ENCODE measurements around the gene TULP4.

TULP4 gene

DNA sequence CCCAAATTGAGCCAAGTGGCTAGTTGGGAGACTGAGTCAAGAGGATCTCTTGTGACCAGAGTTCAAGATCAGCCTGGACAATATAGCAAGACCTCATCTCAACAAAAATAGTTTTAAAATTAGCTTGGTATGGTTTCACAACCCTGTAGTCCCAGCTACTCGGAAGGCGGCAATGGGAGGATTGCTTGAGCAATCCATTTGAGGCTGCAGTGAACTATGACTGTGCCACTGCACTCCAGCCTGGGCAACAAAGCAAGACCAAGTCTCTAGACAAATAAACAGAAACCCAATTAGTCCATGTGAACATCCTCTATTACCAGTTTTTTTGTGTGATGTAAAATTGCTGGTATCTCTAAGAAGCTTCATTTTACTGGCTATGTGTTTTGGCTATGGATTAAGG, 106.2 kb downstream of the TULP4 start:
- no peak for DNase-seq (ENCODE audit: low read depth)

DNA sequence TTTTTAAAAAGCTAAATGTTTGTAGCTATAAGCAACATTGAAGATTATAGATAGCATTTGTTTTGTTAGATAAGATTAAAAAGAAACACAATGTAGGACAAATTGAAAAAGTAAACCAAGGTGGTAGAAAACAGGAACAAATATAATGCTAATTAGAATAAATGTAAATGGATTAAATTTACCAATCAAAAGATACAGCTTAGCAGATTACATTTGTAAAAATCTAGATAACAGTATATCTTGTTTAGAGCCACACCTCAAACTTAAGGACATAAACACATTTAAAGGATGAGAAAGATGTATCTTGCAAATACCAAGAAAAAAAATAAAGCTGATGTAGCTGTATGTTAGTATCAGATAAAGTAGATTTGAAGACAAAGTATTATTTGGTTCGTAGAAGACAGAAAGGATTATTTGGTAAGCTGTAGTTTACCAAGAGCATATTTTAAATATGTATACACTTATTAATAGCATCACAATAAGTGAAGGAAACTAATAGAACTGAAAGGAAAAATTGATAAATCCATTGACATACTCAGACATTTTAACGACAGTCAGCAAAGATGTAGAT, 107.2 kb downstream of the TULP4 start:
- no peak for DNase-seq (ENCODE audit: low read depth)

DNA sequence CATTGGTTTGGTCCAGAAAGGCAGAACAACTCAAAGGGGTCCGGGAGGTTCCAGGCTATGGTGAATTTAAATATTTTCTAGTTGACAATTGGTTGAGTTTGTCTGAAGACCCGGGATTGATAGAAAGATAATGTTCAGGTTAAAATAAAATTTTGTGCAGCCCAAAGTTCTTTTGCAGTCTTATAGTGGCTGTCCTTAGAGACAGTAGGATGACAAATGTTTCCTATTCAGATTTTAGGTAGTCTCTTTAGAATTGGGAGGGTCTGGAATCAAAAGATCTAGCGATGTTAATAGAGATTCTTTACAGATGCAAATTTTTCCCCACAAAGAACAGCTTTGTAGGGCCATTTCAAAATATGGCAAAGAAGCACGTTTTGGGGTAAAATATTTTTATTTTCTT, 109.1 kb downstream of the TULP4 start:
- DNase-seq (ENCODE audit: low read depth) = no peak

DNA sequence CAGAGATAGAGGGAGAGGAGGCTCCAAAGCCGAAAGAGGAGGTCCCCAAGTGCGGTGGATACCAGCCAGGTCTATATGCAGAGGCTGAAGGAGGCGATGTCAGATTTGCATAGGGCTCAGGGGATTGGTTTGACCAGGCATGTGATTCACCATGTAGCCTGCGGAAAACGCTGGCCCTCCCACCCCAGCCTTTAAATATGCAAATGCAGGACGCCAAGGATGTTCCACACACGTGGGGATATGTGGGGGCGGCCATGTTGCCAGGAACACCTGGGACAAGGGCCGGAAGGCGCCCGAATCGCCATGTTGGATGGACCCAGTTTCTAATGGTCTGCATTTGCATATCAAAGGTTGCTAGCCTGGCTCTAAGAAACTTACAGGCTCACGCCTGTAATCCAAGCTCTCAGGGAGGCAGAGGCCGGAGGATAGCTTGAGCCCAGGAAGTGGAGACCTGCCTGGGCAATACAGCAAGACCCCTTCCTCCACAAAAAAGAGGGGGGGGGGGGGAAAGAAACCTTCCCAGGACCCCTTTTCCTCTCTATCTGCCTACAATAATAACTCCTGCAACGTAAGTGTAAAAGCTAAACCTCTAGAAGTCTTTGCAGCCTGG, 110.5 kb downstream of the TULP4 start:
- no peak for DNase-seq (ENCODE audit: low read depth)

GRCh38 chr6:158431036-158431435, 118.8 kb downstream of the TULP4 start:
- DNase-seq (ENCODE audit: low read depth) = no peak

GRCh38 chr6:158431560-158431959, 119.3 kb downstream of the TULP4 start:
- no peak for DNase-seq (ENCODE audit: low read depth)

DNA sequence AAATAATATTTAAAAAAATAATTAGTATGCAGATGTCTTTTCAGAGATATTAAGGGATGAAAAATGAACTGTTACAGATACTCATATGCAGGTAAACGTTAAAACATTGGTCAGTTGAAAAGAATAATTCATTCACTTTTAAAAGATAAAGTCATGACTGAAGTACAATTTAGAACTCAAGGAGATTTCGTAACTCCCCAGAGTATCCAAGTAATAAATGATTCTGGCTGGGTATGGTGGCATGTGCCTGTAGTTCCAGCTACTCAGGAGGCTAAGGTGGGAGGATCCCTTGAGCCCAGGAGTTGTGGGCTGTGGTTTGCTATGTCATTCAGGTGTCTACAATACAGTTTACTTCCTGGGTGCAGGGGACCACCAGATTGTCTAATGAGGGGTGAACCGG, 125.3 kb downstream of the TULP4 start:
- DNase-seq (ENCODE audit: low read depth) = no peak

- DNase-seq (ENCODE audit: low read depth) = no peak
These were observed 126.0 kb downstream of the TULP4 start for GRCh38 chr6:158438226-158438625.

- DNase-seq (ENCODE audit: low read depth) = no peak
These were observed 127.0 kb downstream of the TULP4 start for GRCh38 chr6:158439255-158439654.

- no peak for DNase-seq (ENCODE audit: low read depth)
These were observed 129.5 kb downstream of the TULP4 start for GRCh38 chr6:158441716-158442215.

DNA sequence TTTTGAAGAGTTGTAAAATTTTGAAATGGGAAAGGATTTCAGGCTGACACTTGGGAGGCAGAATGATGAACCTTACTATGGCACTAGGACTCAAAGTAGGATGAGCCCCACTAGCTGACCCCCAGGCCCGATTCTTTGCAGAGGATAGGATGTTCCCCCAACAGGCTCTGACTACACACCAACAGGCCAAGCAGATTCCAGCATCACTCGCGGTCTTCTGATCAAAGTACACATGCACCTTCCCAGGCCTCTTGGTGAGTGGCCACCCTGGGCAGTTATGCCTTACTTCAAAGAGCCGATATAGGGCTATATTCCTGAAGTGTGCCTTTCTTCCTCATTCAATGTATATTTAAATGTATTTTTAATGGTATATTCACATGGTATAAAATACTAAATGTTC, 130.0 kb downstream of the TULP4 start:
- no peak for DNase-seq (ENCODE audit: low read depth)

DNA sequence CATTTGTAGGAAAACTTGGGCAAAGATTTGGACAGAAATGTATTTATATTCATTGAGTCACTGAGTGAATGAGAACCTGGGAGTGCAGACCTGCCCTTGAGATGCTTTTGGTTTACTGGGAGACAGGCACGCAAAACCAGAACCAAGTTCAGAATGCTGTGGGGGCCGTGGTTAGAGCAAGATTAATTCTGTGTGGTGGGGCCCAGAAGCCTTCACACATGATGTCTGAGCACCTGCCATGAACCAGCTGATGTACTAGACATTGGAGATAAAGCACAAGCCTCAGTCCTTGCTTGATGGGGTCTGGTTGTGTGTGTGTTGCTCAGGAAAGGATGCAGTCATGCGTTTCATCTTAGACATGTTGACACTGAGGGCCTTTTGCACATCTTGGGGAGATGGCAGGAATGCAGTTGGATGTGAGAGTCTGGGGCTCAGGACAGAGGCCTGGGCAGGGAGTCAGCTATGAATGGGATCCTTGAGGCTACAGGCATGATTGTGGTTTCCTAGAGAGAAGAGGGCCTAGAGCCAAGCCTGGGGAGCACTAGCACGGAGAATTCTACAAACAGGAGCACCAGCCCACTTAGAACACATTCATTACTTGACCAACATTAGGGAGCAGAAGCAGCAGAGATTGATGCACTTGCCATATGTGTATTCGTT, 133.3 kb downstream of the TULP4 start:
- no peak for DNase-seq (ENCODE audit: low read depth)

DNA sequence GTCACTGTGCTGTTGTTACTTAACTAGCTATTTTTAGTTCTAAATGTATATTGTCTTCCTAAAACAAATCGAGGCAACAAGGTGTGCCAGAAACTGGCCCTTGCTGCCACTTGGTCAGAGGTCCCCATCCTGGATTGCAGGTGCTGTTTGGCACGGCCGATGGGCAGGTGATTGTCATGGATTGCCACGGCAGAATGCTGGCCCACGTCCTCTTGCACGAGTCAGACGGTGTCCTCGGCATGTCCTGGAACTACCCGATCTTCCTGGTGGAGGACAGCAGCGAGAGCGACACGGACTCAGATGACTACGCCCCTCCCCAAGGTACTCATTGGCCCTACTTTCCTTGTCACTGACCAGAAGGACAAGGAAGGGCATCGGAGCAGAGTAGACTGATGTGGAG, 136.6 kb downstream of the TULP4 start:
- no peak for DNase-seq (ENCODE audit: low read depth)

DNA sequence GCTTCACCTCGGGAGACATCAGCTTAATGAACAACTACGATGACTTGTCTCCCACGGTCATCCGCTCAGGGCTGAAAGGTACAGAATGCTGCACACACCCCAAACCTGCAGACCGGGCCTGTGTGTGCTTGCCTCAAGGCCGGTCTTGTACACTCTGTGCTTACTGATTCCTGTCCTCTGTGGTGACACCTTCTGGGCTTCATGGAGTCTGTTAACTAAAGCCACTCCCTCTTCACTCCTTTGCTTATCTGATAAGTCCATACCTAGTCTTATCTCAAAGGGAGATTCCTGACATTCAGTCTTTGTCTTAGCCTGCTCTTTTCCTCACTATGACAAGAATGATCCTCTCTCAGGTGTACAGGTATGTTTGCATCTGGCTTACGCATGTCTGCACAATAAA, 139.9 kb downstream of the TULP4 start:
- no peak for DNase-seq (ENCODE audit: low read depth)

DNA sequence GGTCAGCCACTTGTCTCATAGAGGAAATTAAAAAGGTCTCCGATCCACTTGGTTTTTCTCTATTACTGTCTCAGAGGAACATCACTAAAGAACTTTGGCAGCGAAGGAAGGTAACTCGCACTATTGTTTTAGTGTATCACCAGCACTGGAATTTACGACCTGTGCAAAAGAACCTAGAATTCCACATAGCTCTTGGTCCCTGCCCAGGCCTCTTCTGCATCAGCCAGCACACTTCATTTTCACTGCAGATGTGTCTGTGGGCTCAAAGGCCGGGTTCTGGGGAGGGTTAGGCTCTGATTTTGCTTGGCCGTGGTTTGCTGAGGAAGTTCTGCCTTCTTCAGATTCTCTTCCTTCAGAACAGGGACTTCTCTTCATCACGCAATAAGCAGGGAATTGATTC, 144.9 kb downstream of the TULP4 start:
- DNase-seq (ENCODE audit: low read depth) = no peak

- DNase-seq (ENCODE audit: low read depth) = no peak
These were observed 145.5 kb downstream of the TULP4 start for GRCh38 chr6:158457616-158458278.

GRCh38 chr6:158459726-158460125, 147.5 kb downstream of the TULP4 start:
- no peak for DNase-seq (ENCODE audit: low read depth)

- DNase-seq (ENCODE audit: low read depth) = no peak
These were observed 148.4 kb downstream of the TULP4 start for GRCh38 chr6:158460602-158461169.

GRCh38 chr6:158461954-158462353, 149.7 kb downstream of the TULP4 start:
- DNase-seq (ENCODE audit: low read depth) = no peak

- DNase-seq (ENCODE audit: low read depth) = no peak
These were observed 152.2 kb downstream of the TULP4 start for GRCh38 chr6:158464483-158464882.

GRCh38 chr6:158465257-158465656, 153.0 kb downstream of the TULP4 start:
- DNase-seq (ENCODE audit: low read depth) = no peak

DNA sequence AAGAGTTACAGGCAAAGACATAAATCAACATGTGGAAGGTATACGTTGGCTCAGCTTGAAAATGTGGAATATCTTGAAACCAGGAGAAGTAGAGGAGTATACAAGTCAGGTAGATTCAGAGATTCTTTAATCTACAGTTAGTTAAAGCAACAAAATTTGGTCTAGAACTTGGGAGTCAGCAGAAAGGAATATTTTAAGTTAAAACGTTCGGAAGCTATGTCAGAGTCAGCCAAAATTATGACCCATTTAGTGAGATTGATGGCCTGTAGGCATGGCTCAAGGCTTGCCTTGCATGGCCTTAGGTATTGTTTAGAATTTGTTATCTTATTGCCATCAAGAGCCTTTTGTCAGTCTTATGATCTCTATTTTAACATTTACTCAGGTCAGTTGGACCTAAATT, 153.5 kb downstream of the TULP4 start:
- no peak for DNase-seq (ENCODE audit: low read depth)

DNA sequence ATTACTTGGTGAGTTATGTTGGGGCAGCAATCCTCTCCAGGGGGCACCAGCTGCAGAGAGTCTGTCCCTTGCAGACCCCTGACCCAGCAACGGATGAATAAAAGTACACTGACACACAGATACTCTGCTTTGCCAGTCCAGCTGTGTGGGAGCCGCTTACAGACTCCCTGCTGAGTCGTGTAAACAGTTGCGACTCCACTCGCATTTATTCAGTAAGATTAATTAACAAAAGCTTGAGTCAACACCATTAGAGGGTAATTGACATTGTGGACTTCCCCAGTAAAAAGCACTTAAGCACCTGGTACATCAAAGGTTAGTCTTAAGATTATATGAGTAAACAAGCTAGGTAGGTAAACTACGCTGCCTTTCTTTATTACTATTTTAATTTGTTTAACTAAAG, 155.7 kb downstream of the TULP4 start:
- no peak for DNase-seq (ENCODE audit: low read depth)
